Neural crest cell (in vitro differentiated cells): ENCODE measurements around the gene CABLES2. TPM values are rescaled to one million over a fixed set of nuclear protein-coding genes. Genes with fewer than 3 reads are reported as not detected.

Experiments used
- DNase-seq: peaks from one replicate; pipeline ENCODE4 v3.0.0; 2021; ENCODE audit warnings: low read depth, mixed read lengths, low spot score
- H3K27ac Mint-ChIP-seq: one replicate; pipeline ENCODE4 v1.8.0; 2021; ENCODE audit warnings: mild to moderate bottlenecking, mixed read lengths; ENCODE audit not compliant: unreplicated experiment
- H3K27me3 Mint-ChIP-seq: 2 replicates; pipeline ENCODE4 v1.8.0; 2021; ENCODE audit warnings: low read depth, mild to moderate bottlenecking, mixed read lengths
- H3K36me3 Mint-ChIP-seq: 2 replicates; pipeline ENCODE4 v1.8.0; 2021; ENCODE audit warnings: low read depth, mild to moderate bottlenecking, mixed read lengths
- H3K4me1 Mint-ChIP-seq: 2 replicates; pipeline ENCODE4 v1.8.0; 2021; ENCODE audit warnings: mixed read lengths
- H3K4me3 Mint-ChIP-seq: one replicate; pipeline ENCODE4 v1.8.0; 2021; ENCODE audit warnings: mild to moderate bottlenecking, mixed read lengths
- H3K9me3 Mint-ChIP-seq: 2 replicates; pipeline ENCODE4 v1.8.0; 2021; ENCODE audit warnings: mixed read lengths
- total RNA-seq: library from RNA; stranded (reverse); gene quantifications from 2 replicates; pipeline ENCODE4 v1.2.1, GENCODE V29; 2021
- TF ChIP-seq, protein P1 (sequence below): fragments of 200-600 bp; sonication (generic); conservative IDR thresholded peaks from 2 replicates; pipeline ENCODE4 v1.5.0; 2021; ENCODE audit warnings: antibody characterized with exemption, mild to moderate bottlenecking

Gene CABLES2
- total RNA-seq, 1 donor from 2014 or later: 26.6 TPM

DNA sequence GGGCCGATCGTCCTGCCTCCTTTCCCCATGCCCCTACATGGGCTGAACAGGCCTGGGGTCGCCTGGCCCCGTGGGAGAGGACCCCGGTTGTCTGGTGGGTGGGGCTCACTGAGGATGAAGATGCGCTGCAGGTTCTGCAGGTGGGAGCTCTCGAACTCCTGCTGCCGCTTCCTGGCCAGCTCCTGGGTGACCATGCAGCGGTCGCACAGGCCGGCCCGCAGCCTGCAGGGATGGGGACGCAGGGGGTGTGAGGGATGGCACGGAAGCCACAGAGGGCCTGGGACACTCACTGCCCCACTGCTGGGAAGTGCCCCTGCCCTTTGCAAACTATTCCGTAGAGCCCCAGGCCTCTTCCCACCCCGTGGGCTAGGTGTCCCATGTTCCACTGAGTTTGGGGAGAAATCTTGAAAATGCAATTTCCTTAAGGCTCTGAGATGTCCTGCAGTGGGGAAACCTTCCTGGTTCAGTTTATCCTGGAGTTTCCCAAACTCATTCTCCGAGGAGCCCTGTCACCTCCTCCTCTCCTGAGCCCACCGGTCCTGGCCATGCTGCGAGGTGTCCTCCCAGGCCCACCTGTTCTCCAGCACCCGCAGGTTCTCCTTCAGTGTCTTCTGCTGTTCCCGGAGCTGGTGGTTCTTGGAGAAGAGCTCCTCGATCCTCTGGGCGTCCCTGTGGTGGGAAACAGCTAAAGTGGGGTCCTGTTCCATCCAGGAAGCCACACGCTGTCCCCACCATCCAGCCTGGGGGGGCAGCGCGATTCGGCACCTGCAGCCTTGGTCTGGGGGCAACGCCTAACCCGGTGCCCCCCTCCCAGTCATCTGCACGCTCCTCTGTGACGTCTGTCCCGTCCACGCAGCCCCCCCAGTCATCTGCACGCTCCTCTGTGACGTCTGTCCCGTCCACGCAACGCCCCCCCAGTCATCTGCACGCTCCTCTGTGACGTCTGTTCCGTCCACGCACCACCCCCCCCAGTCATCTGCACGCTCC is 9.9 kb upstream of the CABLES2 start:
- Mint-ChIP-seq H3K27ac (no peak overlapping the region), H3K4me3 (no peak overlapping the region), H3K9me3 (no peaks in the 10 kb centered on the region), H3K27me3 (no peaks in the 10 kb centered on the region), H3K36me3 (no peaks in the 10 kb centered on the region), H3K4me1 (no peaks in the 10 kb centered on the region)
- TF ChIP-seq, protein P1, sequence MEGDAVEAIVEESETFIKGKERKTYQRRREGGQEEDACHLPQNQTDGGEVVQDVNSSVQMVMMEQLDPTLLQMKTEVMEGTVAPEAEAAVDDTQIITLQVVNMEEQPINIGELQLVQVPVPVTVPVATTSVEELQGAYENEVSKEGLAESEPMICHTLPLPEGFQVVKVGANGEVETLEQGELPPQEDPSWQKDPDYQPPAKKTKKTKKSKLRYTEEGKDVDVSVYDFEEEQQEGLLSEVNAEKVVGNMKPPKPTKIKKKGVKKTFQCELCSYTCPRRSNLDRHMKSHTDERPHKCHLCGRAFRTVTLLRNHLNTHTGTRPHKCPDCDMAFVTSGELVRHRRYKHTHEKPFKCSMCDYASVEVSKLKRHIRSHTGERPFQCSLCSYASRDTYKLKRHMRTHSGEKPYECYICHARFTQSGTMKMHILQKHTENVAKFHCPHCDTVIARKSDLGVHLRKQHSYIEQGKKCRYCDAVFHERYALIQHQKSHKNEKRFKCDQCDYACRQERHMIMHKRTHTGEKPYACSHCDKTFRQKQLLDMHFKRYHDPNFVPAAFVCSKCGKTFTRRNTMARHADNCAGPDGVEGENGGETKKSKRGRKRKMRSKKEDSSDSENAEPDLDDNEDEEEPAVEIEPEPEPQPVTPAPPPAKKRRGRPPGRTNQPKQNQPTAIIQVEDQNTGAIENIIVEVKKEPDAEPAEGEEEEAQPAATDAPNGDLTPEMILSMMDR: no peak
- no peak for DNase-seq

DNA sequence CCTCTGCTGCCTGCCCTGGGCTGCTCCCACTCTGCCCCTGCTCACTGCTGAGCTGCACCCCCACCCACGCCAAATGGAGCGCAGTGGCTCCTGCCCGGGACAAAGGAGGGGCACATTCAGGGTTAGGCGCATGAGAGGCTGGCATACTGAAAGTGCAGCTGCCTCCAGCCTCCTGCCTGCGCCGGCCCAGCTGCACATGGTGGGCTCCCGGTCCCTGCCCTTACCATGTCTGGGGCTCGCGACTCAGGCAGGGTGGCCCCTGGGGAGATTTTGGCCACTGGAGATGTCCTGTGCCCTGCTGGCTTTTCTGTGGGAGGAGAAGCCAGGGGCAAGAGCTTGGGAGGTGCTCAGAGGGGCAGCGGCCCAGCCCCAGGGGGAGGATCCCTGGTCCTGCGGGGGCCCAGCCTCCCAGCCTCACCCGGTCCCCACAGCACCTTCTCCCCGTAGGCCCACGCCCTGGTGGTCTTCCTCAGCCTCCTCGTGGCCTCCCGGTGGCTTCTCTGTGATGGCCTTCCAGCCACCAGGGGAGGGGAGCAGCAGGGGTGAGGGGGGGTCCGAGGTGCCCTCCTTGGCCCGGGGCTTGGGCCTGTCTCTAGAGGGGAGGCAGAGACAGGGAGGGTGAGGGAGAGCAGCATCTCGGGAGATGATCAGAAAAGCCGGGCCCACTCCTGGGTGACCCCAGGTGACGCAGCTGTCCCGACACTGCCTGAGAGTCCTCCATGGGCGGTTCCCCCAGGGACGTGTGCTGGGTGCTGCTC is 8.4 kb upstream of the CABLES2 start:
- Mint-ChIP-seq H3K9me3 (no peaks in the 10 kb centered on the region), H3K36me3 (no peaks in the 10 kb centered on the region), H3K4me1 (no peaks in the 10 kb centered on the region), H3K4me3 (no peak overlapping the region), H3K27me3 (no peaks in the 10 kb centered on the region), H3K27ac (no peak overlapping the region)
- TF ChIP-seq, protein P1: no peak
- no peak for DNase-seq

DNA sequence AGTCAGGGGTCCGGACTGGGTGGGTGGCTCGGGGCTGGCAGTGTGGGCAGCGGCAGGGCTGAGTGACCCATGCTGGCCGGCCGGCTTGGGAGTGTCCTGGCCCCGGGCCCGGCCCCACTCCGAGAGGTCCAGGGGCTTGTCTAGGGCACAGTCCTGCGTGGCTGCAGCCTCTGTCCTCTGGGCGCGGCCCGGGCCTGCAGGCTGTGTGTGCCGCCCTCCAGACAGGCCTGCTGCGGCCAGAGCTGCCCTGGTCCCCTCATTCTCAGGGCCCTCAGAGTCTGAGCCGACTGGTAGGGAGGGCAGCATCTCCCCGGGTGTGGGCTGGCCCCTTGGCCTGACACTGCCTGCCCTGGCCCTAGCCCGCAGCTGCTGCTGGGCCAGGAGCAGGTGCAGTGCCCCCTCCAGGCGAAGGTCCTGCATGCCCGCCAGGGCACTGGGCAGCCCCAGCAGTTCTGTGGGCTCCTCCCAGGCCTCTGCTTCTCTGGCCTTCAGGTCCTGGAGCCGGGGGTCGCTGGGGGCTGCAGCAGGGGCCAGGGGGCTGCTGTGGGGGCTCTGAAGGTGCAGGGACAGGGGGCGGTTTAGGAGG is 6.9 kb upstream of the CABLES2 start:
- no peak overlapping the region for H3K27ac Mint-ChIP-seq
- H3K27me3 Mint-ChIP-seq: peaks cover 5% of the 10 kb centered on the region
- no peak for DNase-seq
- no peaks in the 10 kb centered on the region for H3K36me3 Mint-ChIP-seq
- no peak overlapping the region for H3K4me3 Mint-ChIP-seq
- TF ChIP-seq, protein P1: peak; percentile 16
- no peaks in the 10 kb centered on the region for H3K4me1 Mint-ChIP-seq
- H3K9me3 Mint-ChIP-seq: no peaks in the 10 kb centered on the region

DNA sequence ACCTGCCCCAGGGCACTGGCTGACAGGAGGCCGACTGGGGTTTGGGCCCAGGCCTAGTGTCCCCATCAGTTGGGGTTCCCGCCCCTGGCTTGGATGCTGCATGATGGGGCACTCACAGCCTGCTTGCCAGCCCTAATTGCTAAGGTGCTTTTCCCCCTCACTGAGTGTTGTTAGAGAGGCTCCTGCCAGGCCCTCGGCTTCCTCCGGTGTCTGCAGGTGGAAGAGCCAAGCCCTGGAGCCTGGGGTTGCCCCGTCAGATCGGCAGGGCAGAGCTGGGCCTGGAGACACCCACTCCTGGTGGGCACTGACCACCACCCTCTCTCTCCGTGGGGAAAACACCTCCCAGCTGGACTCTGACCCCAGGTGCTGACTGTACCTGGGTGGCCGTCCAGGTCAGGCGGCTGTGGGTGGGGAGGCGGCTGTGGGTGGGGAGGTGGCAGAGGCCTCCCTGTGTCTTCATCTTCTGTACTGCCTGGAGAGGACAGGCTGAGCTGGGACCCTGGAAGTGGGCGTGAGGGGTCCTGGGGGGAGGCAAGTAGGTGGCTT is 6.0 kb upstream of the CABLES2 start:
- no peaks in the 10 kb centered on the region for H3K36me3 Mint-ChIP-seq
- H3K4me3 Mint-ChIP-seq: no peak overlapping the region
- TF ChIP-seq, protein P1: no peak
- H3K9me3 Mint-ChIP-seq: no peaks in the 10 kb centered on the region
- no peaks in the 10 kb centered on the region for H3K4me1 Mint-ChIP-seq
- H3K27me3 Mint-ChIP-seq: peaks cover 5% of the 10 kb centered on the region
- DNase-seq: no peak
- no peak overlapping the region for H3K27ac Mint-ChIP-seq

DNA sequence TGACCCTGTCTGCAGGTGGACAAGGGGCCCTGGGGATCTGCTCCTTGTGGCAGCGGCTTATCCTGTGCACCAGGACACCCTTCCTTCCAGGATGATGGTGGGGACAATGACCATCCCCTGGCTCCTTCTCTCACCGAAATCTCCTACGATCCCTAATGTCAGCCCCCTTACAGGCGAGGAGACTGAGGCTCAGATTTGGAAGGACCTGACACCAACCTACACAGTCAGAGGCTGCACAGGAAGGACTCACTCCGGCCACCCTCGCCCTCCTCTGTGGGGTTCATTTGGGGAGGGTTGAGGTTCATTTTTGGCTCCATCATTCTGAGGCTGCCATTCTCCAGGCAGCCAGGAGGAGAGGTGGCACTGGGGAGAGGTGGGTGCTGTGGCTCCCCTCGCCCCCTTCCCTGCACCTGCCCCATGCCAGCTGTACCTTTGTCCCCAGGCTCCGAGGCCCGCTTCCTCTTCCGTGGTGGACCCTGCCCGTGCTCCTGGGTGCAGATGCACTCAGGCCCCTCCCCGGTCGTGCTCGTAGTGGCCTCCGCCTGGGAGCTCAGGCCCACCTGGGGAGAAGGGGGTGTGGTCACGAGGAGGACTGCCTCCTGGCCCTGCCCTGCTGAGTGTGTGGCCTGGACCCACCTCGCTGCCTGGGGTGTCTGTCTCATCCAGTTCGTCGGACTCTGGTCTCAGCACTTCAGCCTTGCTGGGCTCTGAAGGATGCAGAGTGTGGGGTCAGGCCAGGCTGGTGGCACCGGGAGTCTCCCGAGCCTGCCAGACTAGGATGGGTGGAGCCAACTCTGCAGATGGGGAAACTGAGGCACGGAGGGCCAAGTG is 5.3 kb upstream of the CABLES2 start:
- Mint-ChIP-seq H3K27ac (no peak overlapping the region), H3K4me1 (no peaks in the 10 kb centered on the region), H3K4me3 (no peak overlapping the region)

More for the DNA sequence above, 5.3 kb upstream of the CABLES2 start:
- H3K27me3 Mint-ChIP-seq: peaks cover 5% of the 10 kb centered on the region
- TF ChIP-seq, protein P1: no peak
- no peak for DNase-seq
- no peaks in the 10 kb centered on the region for H3K36me3 Mint-ChIP-seq
- H3K9me3 Mint-ChIP-seq: no peaks in the 10 kb centered on the region
